CD4-positive, alpha-beta T cell (primary cell): Measurements from ENCODE around the gene ZPBP2. TPM values are rescaled to one million over a fixed set of nuclear protein-coding genes. Genes with fewer than 3 reads are reported as not detected.
"Not testable (repeated sequence)": the region's sequence is repeated elsewhere in the genome, so short reads cannot be mapped to it uniquely, and the experiment has no call there.

Source experiments
- ATAC-seq: fragments of 200-7000 bp; cut with Tn5 transposase; one replicate; pipeline ENCODE4 v1.10.0; 2022; ENCODE audit warnings: mild to moderate bottlenecking; ENCODE audit not compliant: poor library complexity
- CTCF ChIA-PET: fragments of 350-600 bp; sonication (Branson Sonifier 250); formaldehyde crosslinking; loops from one replicate; lab custom pipeline; 2021; ENCODE audit warnings: antibody characterized with exemption, inconsistent platforms; lab: Charles Lee
- POLR2A ChIA-PET: fragments of 350-600 bp; sonication (Branson Sonifier 250); formaldehyde crosslinking; loops from one replicate; lab custom pipeline; 2021; ENCODE audit warnings: antibody characterized with exemption, inconsistent platforms; lab: Charles Lee
- DNase-seq, 14 experiments: peaks; one replicate each; pipeline ENCODE4 v3.0.0-alpha.2; 2013 to 2020; ENCODE audit warnings: mixed read lengths in 2 of 14
- H3K27ac ChIP-seq, 2 donors: one replicate each; pipeline versions ENCODE4 v1.5.1 to v1.7.0; 2013; ENCODE audit warnings: low read length in 2 of 2, low read depth in 1 of 2, mild to moderate bottlenecking in 1 of 2
- H3K27me3 ChIP-seq, 2 experiments: 1 replicate in 1 of 2; 2 replicates in 1 of 2; pipeline versions ENCODE4 v1.6.1 to v1.7.0; 2013; ENCODE audit warnings: low read length in 2 of 2, control low read depth in 1 of 2, mild to moderate bottlenecking in 1 of 2, moderate library complexity in 1 of 2; ENCODE audit not compliant: insufficient read depth in 2 of 2, control insufficient read depth in 1 of 2
- H3K36me3 ChIP-seq: one replicate; pipeline ENCODE4 v1.6.1; 2013; ENCODE audit warnings: low read length, control low read depth; ENCODE audit not compliant: insufficient read depth
- H3K4me1 ChIP-seq: one replicate; pipeline ENCODE4 v1.6.1; 2013; ENCODE audit warnings: low read length, control low read depth; ENCODE audit not compliant: insufficient read depth
- H3K4me3 ChIP-seq: one replicate; pipeline ENCODE4 v1.5.1; 2013; ENCODE audit warnings: mild to moderate bottlenecking, low read length, moderate library complexity
- H3K9me3 ChIP-seq, 2 experiments: 1 replicate in 1 of 2; 2 replicates in 1 of 2; pipeline versions ENCODE4 v1.6.1 to v1.7.0; 2013; ENCODE audit warnings: low read length in 2 of 2, mild to moderate bottlenecking in 2 of 2, control low read depth in 1 of 2, moderate library complexity in 1 of 2; ENCODE audit not compliant: control insufficient read depth in 1 of 2, insufficient read depth in 1 of 2
- H3K27ac Mint-ChIP-seq: one replicate; pipeline ENCODE4 v1.8.0; 2020; ENCODE audit warnings: mixed read lengths
- H3K27me3 Mint-ChIP-seq: one replicate; pipeline ENCODE4 v1.8.0; 2021; ENCODE audit warnings: mixed read lengths
- H3K36me3 Mint-ChIP-seq: one replicate; pipeline ENCODE4 v1.8.0; 2021; ENCODE audit warnings: low read depth, mixed read lengths
- H3K4me1 Mint-ChIP-seq: one replicate; pipeline ENCODE4 v1.8.0; 2021; ENCODE audit warnings: low read depth, mixed read lengths
- H3K4me3 Mint-ChIP-seq: one replicate; pipeline ENCODE4 v1.8.0; 2020; ENCODE audit warnings: mild to moderate bottlenecking, mixed read lengths
- H3K9me3 Mint-ChIP-seq: one replicate; pipeline ENCODE4 v1.8.0; 2020; ENCODE audit warnings: mixed read lengths
- CTCF ChIP-seq: fragments of 200-600 bp; IDR thresholded peaks from one replicate; pipeline ENCODE4 v1.8.0; 2022; ENCODE audit warnings: antibody characterized with exemption, mild to moderate bottlenecking
- intact Hi-C, 2 experiments: fragments of 100-400 bp; cut with DNase I in 1 of 2; cut with micrococcal nuclease in 1 of 2; formaldehyde crosslinking; loops; one replicate each; pipeline versions ENCODE4 v1.15.1 to v1.9.0; 2023 to 2025; cut with DNase I, micrococcal nuclease
- total RNA-seq, 174 experiments: library from RNA in 2 of 174; stranded (reverse) in 2 of 174; gene quantifications; one replicate each; pipeline ENCODE4 v1.2.3 and lab custom pipeline; 2021 to 2026

The ZPBP2 gene
- total RNA-seq, 2 experiments from 2014 or later: not detected

GRCh38 chr17:39898088-39898487, 30.1 kb downstream of the ZPBP2 start:
- Histone ChIP-seq H3K4me3 (no peak overlapping the region), H3K27me3 (no peaks in the 10 kb centered on the region), H3K4me1 (peaks cover 3% of the 10 kb centered on the region), H3K9me3 (no peaks in the 10 kb centered on the region), H3K27ac (no peak overlapping the region), H3K36me3 (no peaks in the 10 kb centered on the region)
- no peak for TF ChIP-seq CTCF
- ChIA-PET CTCF (no interaction called here), POLR2A (interaction anchor here (0.6 kb wide), 1 partner anchor 381 kb away, joined by 5 read pairs; no protein-coding TSS in a partner anchor)
- Mint-ChIP-seq H3K36me3 (peaks cover 9% of the 10 kb centered on the region), H3K27ac (no peak overlapping the region), H3K4me3 (no peak overlapping the region), H3K9me3 (no peaks in the 10 kb centered on the region), H3K4me1 (peaks cover 5% of the 10 kb centered on the region), H3K27me3 (no peaks in the 10 kb centered on the region)
- DNase-seq (no peak), ATAC-seq (no peak)
- intact Hi-C loops: no loop called here

GRCh38 chr17:39899215-39899614, 31.2 kb downstream of the ZPBP2 start:
- intact Hi-C loops: no loop called here
- TF ChIP-seq CTCF: no peak
- Mint-ChIP-seq H3K27ac (no peak overlapping the region), H3K36me3 (peaks cover 14% of the 10 kb centered on the region), H3K27me3 (no peaks in the 10 kb centered on the region), H3K9me3 (no peaks in the 10 kb centered on the region), H3K4me3 (no peak overlapping the region), H3K4me1 (peaks cover 13% of the 10 kb centered on the region)
- ATAC-seq (no peak), DNase-seq (no peak)
- POLR2A ChIA-PET: interaction anchor here (0.7 kb wide), 1 partner anchor 80 kb away, joined by 3 read pairs; no protein-coding TSS in a partner anchor
- Histone ChIP-seq H3K36me3 (no peaks in the 10 kb centered on the region), H3K4me3 (no peak overlapping the region), H3K27ac (no peak overlapping the region), H3K4me1 (peaks cover 15% of the 10 kb centered on the region), H3K9me3 (no peaks in the 10 kb centered on the region), H3K27me3 (no peaks in the 10 kb centered on the region)
- CTCF ChIA-PET: interaction anchor here (0.8 kb wide), 1 partner anchor 245 kb away, joined by 3 read pairs; no protein-coding TSS in a partner anchor

GRCh38 chr17:39902027-39902426, 34.0 kb downstream of the ZPBP2 start:
- H3K27me3 ChIP-seq, ATAC-seq, intact Hi-C loops, H3K36me3 ChIP-seq, H3K4me3 Mint-ChIP-seq, DNase-seq, H3K4me3 ChIP-seq, H3K27me3 Mint-ChIP-seq, H3K27ac Mint-ChIP-seq, H3K27ac ChIP-seq, H3K9me3 Mint-ChIP-seq, POLR2A ChIA-PET, H3K9me3 ChIP-seq, CTCF ChIA-PET: not testable (repeated sequence)
- H3K4me1 ChIP-seq: peaks cover 15% of the 10 kb centered on the region
- Mint-ChIP-seq H3K36me3 (peaks cover 39% of the 10 kb centered on the region), H3K4me1 (peaks cover 13% of the 10 kb centered on the region)
